GM18520 (cell line): ENCODE results near the gene GABBR2.

Experiments used
- ATAC-seq: cut with Tn5 transposase; IDR thresholded peaks from one replicate; pipeline ENCODE4 v1.9.1; 2021; ENCODE audit not compliant: unreplicated experiment

Gene GABBR2

DNA sequence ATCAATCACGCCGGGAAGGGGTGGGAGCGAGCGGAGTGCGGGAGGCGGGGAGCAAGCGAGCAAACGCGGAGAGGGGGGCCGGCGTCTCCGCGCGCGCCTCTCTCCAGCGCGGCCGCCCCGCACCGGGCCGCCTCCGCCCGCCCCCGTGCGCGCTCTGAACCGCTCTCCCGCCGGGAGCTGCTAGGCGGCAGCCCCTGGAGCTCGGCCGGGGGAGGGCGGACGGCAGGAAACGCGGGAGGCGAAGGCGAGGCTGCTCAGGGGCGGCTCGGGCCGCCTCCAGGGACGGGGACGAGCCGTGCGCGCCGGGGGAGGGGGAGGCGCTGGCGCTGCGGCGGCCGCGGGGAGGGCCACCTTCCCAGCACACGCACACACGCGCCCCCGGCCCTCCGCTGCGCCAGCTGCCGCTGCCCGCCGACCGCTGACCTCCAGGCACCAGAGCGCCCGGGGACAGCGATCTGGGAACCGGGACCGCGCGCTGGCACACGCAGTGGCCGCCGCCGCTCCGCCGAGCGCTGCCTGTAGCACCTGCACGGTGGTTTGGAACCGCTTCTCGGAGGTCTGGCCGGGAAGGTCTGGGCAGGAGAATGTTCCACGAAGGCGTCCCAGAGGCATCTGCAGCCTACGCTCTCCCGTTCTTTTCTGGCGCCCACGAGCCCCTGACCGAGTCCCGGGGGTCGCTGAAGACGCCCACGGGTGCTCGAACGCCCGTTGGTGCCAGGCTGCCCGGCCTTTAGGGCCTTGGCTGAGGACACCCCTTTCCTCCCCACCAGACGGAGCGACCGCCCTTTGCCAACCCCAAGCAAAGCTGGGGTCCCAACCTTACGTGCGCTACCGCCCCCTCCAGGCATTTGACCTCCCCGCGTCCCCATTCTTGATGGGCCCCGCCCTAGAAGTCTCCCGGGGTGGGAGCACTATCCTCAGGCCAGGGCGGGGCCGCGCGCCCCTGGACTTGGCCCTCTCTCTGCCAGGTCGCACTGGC lies at the start of gene GABBR2:
TSS of gene GABBR2 (minus strand) at position 3 of the 979 bp plus-strand sequence. CDS start 198 bp downstream, outside the sequence.
- ATAC-seq, result no peak

DNA sequence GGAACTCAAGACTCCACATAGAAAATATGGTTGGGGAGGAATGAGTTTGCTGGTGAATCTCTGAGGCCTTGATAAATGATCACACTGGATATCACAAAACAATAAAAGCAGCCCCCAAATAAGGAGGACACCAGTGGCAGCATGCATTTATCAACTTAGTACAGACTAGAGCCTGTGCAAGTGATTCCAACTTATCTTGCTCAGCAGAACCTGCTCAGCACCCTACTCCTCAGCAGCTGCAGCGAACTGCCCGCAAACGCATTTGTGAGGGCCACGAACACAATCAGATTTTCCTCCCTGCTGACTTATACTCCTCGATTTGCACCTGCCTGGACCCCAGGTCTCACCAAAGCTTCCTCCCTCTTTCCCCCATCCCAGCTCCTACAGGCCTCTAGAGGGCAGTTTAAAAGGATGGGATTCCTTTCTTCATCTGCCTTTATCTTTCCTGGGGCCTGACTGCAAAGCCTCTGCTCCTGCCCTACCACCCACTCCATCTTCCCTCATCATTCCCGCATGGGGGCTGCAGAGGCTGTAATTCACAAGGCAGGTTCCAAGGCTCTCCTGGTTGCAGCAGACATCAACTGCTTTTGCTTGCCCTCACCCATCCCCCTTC lies 46.4 kb upstream of the GABBR2 start:
- no peak for ATAC-seq

GRCh38 chr9:98751210-98751609 lies 42.5 kb upstream of the GABBR2 start:
- no peak for ATAC-seq

GRCh38 chr9:98750364-98751060 lies 41.8 kb upstream of the GABBR2 start:
- ATAC-seq, result no peak

DNA sequence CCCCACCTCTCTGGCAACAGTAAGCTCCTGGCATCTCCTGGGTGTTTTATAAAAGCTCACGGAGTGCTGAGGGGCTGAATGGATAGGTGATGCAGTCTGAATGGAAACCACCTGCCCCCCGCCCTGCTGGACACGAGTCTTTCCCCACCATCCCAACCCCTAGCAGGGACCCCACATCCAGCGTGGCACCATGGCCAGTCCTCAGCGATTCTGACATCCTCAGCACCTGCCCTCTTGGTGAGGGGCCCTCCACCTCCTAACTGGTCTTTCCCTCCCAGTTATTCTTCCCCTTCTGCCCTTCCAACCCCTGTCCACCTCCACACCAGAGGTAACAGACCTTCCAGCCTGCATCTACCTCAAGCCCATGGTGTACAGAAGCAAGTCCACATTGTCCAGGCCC lies 38.7 kb upstream of the GABBR2 start:
- no peak for ATAC-seq

GRCh38 chr9:98745470-98745869 lies 36.7 kb upstream of the GABBR2 start:
- ATAC-seq, result no peak

DNA sequence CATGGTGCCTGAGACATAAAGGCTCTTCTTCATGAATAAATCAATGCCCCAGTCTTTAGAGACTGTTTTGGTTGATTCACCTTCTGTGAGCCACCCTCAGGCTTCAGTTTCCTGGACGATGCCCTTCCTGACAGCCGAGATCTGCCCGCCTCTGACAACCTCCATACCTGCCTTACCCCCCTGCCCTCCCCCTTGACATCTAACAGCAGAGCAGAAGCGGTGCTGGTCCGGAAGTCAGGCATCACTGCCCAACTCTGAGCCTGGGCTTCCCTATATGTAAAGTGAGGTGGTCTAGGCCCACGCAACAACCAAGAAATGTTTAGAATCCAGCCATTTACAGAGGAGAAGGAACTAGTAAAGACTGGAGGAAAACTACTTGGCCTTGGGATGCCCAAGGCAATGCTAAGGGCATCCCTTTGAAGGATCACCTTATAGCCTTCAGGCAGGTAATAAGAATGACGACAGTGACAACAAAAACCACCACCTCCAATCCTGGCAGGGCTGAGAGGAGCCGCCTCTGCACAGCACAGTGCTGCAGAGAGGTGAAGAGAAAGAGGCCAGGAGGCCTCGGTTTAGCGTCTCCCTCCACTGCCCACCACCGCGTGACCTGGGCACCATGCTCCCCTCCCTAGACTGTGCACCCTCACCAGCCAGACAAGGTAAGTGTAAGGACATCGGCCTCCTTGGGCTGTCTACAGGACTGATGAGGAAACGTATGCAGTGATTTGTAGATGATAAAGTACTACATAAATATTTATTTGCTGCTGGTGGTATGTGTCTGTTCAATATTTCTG lies 35.3 kb upstream of the GABBR2 start:
- ATAC-seq, result no peak

- ATAC-seq, result no peak
These were observed 34.6 kb upstream of the GABBR2 start for GRCh38 chr9:98743329-98743728.

- no peak for ATAC-seq
These were observed 33.9 kb upstream of the GABBR2 start for GRCh38 chr9:98742325-98743280.

DNA sequence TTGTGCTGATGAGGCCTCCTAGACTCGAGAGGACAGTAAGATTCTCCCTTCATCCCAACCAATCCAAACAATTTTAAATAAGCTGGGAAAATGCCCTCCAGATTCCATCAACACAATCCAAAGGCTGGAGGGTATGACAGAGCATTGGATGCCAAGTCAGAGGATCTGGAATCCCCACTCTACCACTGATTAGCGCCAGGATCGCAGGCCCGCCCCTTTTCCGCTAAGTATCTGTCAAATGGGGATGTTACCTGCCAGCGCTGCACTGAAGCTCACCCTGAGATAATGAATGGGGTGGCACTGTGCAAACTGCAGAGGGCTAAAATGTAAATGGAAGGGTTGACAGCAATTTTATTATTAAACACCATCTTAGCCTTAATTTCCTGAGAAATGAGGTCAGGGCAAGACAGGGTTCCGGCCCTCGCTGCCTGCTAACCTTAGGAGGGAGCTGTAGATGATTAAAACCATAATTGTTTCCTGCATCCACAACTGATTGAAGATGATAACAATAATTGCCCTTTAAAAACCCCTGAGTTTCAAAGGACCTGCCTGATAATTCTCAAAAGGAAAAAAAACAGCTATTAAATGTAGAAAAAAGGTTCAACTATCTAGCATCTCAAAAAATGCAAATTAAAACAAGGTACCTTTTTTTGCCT lies 31.6 kb upstream of the GABBR2 start:
- no peak for ATAC-seq

- ATAC-seq, result no peak
These were observed 30.0 kb upstream of the GABBR2 start for GRCh38 chr9:98738741-98739140.

DNA sequence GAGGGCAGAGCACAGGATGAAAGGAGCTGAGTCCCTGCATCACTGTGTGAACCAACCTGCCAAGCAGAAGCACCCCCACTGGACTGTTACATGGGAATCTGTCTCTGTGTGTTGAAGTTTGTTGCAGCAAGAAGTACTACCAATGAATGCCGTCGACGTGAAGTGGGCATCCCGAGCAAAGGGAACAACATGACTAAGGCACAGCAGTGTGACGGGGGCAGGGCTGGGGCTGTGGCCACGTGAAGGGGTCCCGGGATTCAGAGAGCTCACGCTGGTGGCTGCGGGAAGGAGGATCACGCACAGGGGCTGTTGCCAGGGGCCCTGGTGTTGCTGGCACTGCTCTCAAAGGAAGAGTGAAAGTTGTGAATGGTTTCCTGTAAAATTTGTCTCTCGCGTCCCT lies 27.5 kb upstream of the GABBR2 start:
- ATAC-seq, result no peak

GRCh38 chr9:98732801-98733200 lies 24.1 kb upstream of the GABBR2 start:
- ATAC-seq, result no peak

DNA sequence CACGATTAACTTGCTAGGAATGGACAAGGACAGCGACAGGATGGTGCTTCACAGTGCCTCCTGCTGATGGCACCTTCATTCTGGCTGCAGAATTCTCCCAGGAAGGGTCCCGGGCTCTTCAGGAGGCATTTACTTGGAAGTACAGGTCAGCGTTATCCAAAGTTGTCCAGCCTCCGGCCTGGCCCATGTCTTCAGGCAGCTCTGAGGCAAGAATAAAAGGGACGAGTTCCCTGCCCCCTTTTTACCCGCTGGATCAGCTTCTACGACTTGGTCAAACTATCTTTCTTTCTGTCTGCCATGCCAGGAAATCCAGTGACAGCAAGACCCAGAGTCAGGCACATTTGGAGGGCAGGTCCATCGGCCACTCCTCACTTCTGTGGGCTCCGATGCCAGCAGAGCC lies 23.4 kb upstream of the GABBR2 start:
- ATAC-seq, result no peak

- no peak for ATAC-seq
These were observed 22.1 kb upstream of the GABBR2 start for GRCh38 chr9:98730871-98731270.

DNA sequence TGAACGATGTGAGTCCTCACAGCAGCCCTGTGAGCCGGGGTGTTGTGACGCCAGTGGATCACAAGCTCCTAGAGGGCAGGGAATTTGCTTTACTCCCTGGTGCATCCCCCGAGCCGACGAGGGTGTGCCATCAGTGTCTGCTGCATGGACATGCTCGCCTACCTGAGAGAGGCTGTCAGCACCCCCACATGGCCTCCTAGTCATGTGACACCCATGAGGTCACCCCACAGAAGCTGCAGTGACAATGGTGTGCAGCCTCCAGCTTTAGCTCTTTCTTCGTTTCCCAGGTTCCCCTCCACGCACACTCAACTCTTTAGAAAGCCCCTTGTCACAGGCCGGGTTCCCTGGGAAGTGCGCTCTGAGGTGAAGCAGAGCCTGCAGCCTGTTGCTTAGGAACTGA lies 19.8 kb upstream of the GABBR2 start:
- ATAC-seq, result no peak

- ATAC-seq, result no peak
These were observed 18.7 kb upstream of the GABBR2 start for GRCh38 chr9:98727428-98727827.

GRCh38 chr9:98726735-98727134 lies 18.0 kb upstream of the GABBR2 start:
- ATAC-seq, result no peak

GRCh38 chr9:98724810-98725530 lies 16.2 kb upstream of the GABBR2 start:
- ATAC-seq, result no peak
